Measurements from ENCODE around the gene PHACTR1. TPM values are rescaled to one million over a fixed set of nuclear protein-coding genes. Genes with fewer than 3 reads are reported as not detected.

The PHACTR1 gene
- total and polyA plus RNA-seq, 7 donors = 0.60 to 7.5 (median 3.7) TPM

DNA sequence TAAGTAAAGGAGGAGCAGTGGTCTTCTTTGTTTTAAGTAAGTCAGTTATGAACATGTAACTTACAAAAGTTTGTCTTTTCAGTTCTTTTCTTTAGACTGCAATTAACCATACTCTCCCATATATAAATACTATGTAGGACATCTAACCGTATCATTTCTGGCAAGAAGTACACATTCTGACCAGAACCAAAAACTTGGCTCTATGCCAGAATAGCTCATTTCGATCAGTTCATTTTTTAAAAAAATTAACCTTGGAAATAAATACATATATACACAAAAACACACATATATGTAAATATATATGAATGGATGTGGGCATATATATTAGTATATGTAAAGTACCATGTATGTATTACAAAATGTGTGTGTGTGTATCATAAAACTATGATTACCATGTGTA, 145.0 kb downstream of the PHACTR1 start:
- intact Hi-C loops (cut with DNase I) = no loop called here
- WGBS, 2 donors = 75 to 79% methylated on average over 2 of the region's 2 CpGs
- TF ChIP-seq POLR2A (IDR thresholded peaks at IDR 0.05) (no peak), POLR2AphosphoS5 (IDR thresholded peaks at IDR 0.05) (no peak), EP300 (IDR thresholded peaks at IDR 0.05) (no peak)
- TF ChIP-seq, protein P1, sequence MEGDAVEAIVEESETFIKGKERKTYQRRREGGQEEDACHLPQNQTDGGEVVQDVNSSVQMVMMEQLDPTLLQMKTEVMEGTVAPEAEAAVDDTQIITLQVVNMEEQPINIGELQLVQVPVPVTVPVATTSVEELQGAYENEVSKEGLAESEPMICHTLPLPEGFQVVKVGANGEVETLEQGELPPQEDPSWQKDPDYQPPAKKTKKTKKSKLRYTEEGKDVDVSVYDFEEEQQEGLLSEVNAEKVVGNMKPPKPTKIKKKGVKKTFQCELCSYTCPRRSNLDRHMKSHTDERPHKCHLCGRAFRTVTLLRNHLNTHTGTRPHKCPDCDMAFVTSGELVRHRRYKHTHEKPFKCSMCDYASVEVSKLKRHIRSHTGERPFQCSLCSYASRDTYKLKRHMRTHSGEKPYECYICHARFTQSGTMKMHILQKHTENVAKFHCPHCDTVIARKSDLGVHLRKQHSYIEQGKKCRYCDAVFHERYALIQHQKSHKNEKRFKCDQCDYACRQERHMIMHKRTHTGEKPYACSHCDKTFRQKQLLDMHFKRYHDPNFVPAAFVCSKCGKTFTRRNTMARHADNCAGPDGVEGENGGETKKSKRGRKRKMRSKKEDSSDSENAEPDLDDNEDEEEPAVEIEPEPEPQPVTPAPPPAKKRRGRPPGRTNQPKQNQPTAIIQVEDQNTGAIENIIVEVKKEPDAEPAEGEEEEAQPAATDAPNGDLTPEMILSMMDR (IDR thresholded peaks at IDR 0.05) = no peak

DNA sequence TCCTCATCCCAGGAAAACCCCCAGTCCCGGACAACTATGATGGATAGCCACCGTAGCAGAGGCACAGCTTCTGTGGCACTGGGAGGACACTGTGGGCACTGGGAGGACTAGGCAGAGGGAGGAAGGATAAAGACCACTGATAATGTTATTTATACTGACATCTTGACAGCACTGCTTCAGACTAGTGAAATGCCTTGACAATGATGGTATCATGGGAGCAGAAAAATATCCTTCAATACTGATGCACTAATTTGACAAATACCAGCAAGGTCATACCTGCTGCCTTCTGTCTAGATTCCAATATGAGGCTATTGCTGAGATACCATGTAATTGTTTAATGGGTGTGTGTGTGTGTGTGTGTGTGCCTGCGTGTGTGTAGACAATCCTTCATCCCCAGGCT, 148.6 kb downstream of the PHACTR1 start:
- no peak overlapping the region for H3K27ac ChIP-seq
- H3K9me3 ChIP-seq = no peaks in the 10 kb centered on the region
- 49 to 61% methylated on average over 3 of the region's 3 CpGs for WGBS, 2 donors
- intact Hi-C loops (cut with DNase I) = no loop called here
- DNase-seq = no peak
- no peaks in the 10 kb centered on the region for H3K27me3 ChIP-seq
- no peak for TF ChIP-seq EP300 (IDR thresholded peaks at IDR 0.05)
- TF ChIP-seq, protein P1 (IDR thresholded peaks at IDR 0.05) = no peak
- no peak for TF ChIP-seq POLR2AphosphoS5 (IDR thresholded peaks at IDR 0.05)
- no peaks in the 10 kb centered on the region for H3K36me3 ChIP-seq
- H3K4me1 ChIP-seq = no peaks in the 10 kb centered on the region
- H3K4me3 ChIP-seq = no peak overlapping the region

More for the DNA sequence above, 145.0 kb downstream of the PHACTR1 start:
- no peak for DNase-seq
- Histone ChIP-seq H3K36me3 (no peaks in the 10 kb centered on the region), H3K9me3 (no peaks in the 10 kb centered on the region), H3K4me1 (no peaks in the 10 kb centered on the region), H3K27ac (no peak overlapping the region), H3K4me3 (no peak overlapping the region), H3K27me3 (no peaks in the 10 kb centered on the region)

DNA sequence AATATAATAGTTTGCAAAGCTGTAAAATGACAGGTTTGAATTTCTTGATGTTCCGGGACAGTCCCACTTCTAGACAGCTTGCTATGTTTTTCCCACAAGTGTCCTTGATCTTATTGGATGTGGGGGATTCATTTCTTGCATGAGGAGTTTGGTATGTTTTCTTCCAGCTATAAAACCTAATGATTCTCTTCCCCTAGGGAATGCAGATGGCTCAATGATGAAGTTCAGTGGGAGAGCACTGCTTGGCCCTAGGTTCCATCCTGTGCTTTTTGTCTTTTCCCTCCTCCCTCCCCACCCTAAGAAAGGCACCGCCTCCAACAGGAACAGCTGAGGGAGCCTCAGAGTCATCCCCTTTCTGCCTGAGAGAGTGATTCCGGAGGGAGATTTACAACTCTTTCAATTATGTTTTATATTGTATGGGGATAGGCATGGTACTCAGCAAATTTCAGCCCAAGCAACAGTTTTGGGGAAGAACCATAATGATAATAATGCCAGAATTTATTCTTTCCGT, 149.2 kb downstream of the PHACTR1 start:
- Histone ChIP-seq H3K4me1 (no peaks in the 10 kb centered on the region), H3K27ac (no peak overlapping the region), H3K27me3 (no peaks in the 10 kb centered on the region), H3K9me3 (no peaks in the 10 kb centered on the region), H3K36me3 (no peaks in the 10 kb centered on the region), H3K4me3 (no peak overlapping the region)
- no peak for DNase-seq
- WGBS, 2 donors = 50 to 69% methylated on average over 4 of the region's 4 CpGs
- intact Hi-C loops (cut with DNase I) = no loop called here
- TF ChIP-seq POLR2AphosphoS5 (IDR thresholded peaks at IDR 0.05) = no peak
- no peak for TF ChIP-seq POLR2A (IDR thresholded peaks at IDR 0.05)
- TF ChIP-seq, protein P1 (IDR thresholded peaks at IDR 0.05) = no peak

DNA sequence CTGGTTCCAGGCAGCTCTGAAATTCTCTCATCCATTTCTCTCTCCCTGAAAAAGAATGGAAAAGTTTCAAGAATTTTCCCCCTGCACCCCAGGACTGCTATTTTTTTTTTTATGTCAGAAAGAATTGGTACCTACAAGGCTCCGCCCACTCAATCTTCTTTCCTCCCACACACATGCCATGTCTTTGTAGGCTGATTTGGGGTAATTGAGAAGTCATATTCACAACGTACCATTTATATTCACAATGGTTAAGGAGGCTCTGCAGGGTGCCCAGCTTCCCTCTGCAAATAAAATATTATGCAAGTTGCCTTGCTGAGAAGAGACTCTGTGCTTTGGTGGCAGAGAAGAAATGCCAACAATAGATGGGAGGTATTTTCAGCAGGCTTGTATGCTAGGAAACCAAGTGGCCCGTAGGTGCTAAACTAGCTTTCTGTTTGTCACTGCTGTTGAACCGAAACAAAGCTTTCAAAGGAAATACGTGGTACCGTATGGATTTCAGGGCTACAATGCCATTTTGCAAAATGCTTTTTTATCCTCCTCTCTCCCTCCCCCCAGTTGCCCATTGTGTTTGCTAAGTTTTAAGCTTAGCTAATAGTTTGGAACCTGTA, 150.0 kb downstream of the PHACTR1 start:
- Histone ChIP-seq H3K27me3 (no peaks in the 10 kb centered on the region), H3K36me3 (no peaks in the 10 kb centered on the region), H3K9me3 (no peaks in the 10 kb centered on the region), H3K27ac (no peak overlapping the region), H3K4me1 (no peaks in the 10 kb centered on the region), H3K4me3 (no peak overlapping the region)
- DNase-seq = no peak
- 73 to 75% methylated on average over 6 of the region's 6 CpGs for WGBS, 2 donors
- TF ChIP-seq POLR2A (IDR thresholded peaks at IDR 0.05) (no peak), EP300 (IDR thresholded peaks at IDR 0.05) (no peak), POLR2AphosphoS5 (IDR thresholded peaks at IDR 0.05) (no peak)
- TF ChIP-seq, protein P1 (IDR thresholded peaks at IDR 0.05) = no peak
- intact Hi-C loops (cut with DNase I) = no loop called here
